PC-3 (cell line): ENCODE results near the gene HAGHL.

Source experiments
- CTCF ChIP-seq: fragments of 300-600 bp; sonication (generic); conservative IDR thresholded peaks from 2 replicates; pipeline ENCODE4 v1.5.1; 2017; ENCODE audit warnings: antibody characterized with exemption, low read depth, mild to moderate bottlenecking, low read length
- EZH2 ChIP-seq: fragments of 300-600 bp; sonication (generic); IDR thresholded peaks from one replicate; pipeline ENCODE4 v1.6.1; 2017; ENCODE audit warnings: antibody characterized with exemption, mild to moderate bottlenecking, low read length; ENCODE audit not compliant: unreplicated experiment
- EZH2phosphoT487 ChIP-seq: fragments of 300-600 bp; sonication (generic); IDR thresholded peaks from 2 replicates; pipeline ENCODE4 v1.6.1; 2018; ENCODE audit warnings: mild to moderate bottlenecking, antibody characterized with exemption, low read length, borderline replicate concordance

GRCh38 chr16:693364-693763 lies 33.5 kb upstream of the HAGHL start:
- TF ChIP-seq CTCF (no peak), EZH2 (no peak), EZH2phosphoT487 (no peak)
